Activated CD8-positive, alpha-beta memory T cell treated with anti-CD3 and anti-CD28 coated beads, Interleukin-2, amount 50 U/mL, for 48 hours (primary cell): ENCODE results near the gene LTC4S.
"Not testable (repeated sequence)": the region's sequence is repeated elsewhere in the genome, so short reads cannot be mapped to it uniquely, and the experiment has no call there.

Experiments
- DNase-seq: peaks from one replicate; pipeline ENCODE4 v3.0.0-alpha.2; 2020

The LTC4S gene

GRCh38 chr5:179829732-179830435, 36.1 kb downstream of the LTC4S start:
- no peak for DNase-seq

DNA sequence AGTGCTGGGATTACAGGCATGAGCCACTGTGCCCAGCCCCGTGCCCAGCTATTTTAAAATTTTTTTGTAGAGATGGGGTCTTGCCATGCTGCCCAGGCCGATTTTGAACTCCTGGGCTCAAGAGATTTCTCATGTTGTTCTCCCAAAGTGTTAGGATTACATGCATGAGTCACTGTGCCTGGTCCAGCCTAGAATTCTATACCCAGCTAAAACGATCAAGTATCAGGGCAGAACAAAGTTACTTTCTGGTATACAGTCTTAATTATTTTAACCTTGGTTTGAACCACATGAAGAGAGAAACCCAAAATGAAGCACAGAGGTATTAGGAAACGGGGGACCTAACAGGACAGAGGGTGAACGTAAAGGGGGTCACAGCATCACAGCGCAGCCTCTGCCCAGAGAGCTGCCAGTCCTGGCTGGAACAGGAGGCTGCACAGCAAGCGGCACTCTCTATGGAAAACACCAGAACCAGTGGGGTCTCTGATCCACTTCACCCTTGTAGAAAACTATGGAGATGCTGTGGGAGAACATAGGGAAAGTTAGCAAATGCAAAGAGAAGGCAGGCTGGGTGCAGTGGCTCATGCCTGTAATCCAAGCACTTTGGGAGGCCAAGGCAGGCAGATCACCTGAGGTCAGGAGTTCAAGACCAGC, 37.2 kb downstream of the LTC4S start:
- no peak for DNase-seq

GRCh38 chr5:179832039-179832745, 38.4 kb downstream of the LTC4S start:
- DNase-seq, result no peak

- no peak for DNase-seq
These were observed 39.4 kb downstream of the LTC4S start for GRCh38 chr5:179833056-179833708.

DNA sequence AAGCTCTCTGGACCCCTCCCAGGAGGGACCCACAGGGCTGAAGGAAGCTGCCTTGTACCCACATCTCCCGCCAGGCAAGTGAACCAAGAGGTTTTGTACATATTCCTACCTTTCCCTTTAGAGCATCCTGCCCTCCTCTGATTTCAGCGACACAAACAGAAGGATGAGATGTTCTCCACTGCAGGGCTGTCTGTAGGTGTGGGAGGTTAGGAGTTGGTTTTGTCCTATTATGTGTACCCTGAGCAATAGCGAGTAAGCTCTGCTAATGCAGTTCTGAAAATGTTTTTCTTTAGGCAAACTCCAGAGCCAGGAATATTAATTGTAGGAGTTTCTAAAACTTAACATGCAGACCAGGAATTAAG, 39.9 kb downstream of the LTC4S start:
- DNase-seq, result no peak

DNA sequence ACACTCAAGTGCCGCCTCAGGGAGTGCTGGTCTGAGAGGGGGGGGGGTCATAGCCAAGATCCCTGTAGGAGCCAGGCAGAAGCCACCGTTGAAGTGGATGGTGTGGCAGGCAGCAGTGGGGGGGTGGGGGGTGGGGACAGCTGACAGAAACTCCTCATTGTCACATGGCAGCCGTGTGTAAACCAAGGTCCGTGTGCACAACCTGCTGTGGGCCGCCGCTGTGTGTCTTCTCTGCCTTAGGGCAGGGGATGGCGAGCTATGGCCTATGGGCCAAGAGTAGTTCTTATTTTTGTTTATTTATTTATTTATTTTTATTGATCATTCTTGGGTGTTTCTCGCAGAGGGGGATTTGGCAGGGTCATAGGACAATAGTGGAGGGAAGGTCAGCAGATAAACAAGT, 40.3 kb downstream of the LTC4S start:
- no peak for DNase-seq

DNA sequence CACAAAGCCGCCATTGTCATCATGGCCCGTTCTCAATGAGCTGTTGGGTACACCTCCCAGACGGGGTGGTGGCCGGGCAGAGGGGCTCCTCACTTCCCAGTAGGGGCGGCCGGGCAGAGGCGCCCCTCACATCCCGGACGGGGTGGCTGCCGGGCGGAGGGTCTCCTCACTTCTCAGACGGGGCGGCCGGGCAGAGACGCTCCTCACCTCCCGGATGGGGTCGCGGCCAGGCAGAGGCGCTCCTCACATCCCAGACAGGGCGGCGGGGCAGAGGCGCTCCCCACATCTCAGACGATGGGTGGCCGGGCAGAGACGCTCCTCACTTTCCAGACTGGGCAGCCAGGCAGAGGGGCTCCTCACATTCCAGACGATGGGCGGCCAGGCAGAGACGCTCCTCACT, 41.1 kb downstream of the LTC4S start:
- not testable (repeated sequence) for DNase-seq

- peak; percentile 69 for DNase-seq
These were observed 42.6 kb downstream of the LTC4S start for GRCh38 chr5:179836225-179837019.

- DNase-seq, result no peak
These were observed 43.6 kb downstream of the LTC4S start for GRCh38 chr5:179837076-179838011.

DNA sequence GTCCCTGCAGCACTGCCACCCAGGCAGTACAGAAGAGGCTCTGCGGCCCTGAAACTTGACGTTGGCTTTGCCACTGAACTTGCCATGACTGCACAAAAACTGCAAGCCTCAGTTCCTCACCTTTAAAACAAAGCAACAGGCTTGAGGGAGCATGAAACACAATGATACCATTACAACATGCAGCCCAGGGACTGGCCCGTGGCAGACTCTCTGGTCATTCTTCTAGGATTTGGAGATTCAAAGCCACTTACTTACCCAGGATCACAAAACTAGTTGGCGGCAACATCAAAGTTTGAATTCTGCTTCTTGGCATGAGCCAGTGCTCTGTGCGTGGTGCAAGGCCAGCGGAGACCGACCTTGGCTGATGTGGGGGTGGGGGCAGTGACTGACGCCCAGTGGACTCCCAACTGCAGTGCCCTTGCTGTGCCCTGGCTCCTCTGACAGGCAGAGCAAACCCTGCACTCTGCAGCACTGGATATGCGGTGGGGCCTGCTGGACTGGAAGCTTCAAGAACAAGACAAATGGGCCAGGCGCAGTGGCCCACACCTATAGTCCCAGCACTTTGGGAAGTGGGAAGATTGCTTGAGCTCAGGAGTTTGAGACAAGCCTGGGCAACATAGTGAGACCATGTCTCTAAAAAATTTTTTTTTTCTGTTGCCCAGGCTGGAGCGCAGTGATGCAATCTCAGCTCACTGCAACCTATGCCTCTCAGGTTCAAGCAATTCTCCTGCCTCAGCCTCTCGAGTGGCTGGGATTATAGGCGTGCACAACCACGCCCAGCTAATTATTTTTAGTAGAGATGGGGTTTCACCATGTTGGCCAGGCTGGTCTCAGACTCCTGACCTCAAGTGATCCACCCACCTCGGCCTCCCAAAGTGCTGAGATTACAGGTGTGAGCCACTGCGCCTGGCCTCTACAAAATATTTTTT, 45.8 kb downstream of the LTC4S start:
- no peak for DNase-seq

DNA sequence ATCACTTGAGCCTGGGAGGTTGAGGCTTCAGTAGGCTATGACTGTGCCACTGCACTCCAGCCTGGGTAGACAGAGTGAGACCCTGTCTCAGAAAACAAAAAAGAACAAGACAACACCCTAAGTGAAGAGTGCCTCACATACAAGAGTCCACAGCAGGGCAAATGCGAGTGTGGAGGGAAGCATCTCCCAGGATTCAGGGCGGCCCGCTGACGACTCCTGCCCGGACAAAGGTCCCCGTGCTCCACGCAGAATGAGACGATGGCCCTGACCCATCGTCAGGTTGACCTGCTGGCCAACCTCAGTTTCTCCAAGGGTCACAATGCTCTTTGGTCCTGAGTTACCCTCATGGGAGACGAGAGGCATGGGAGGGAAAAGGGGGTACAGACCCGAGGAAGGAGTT, 46.5 kb downstream of the LTC4S start:
- DNase-seq, result no peak

GRCh38 chr5:179840766-179841165, 47.0 kb downstream of the LTC4S start:
- DNase-seq, result no peak

GRCh38 chr5:179841621-179842020, 47.8 kb downstream of the LTC4S start:
- DNase-seq, result no peak
